AG10803 (cell line): Measurements from ENCODE around the gene FRMPD2.
"Not testable (repeated sequence)": the region's sequence is repeated elsewhere in the genome, so short reads cannot be mapped to it uniquely, and the experiment has no call there.

ENCODE experiments used
- DNase-seq: peaks from one replicate; pipeline ENCODE4 v3.0.0; 2010; ENCODE audit warnings: low read depth
- H3K4me3 ChIP-seq: 2 replicates; pipeline ENCODE4 v1.5.1; 2011; ENCODE audit warnings: mild to moderate bottlenecking, low read length, control low read depth
- CTCF ChIP-seq: conservative IDR thresholded peaks from 2 replicates; pipeline ENCODE4 v1.5.1; 2011; ENCODE audit warnings: mild to moderate bottlenecking, low read length, control low read depth, inconsistent platforms

The FRMPD2 gene

GRCh38 chr10:48193556-48193955, 80.9 kb downstream of the FRMPD2 start:
- DNase-seq: no peak
- H3K4me3 ChIP-seq: no peak overlapping the region
- no peak for TF ChIP-seq CTCF

- H3K4me3 ChIP-seq: no peak overlapping the region
- no peak for DNase-seq
- no peak for TF ChIP-seq CTCF
Observed at GRCh38 chr10:48192881-48193450, 81.5 kb downstream of the FRMPD2 start.

GRCh38 chr10:48187713-48188485, 86.6 kb downstream of the FRMPD2 start:
- DNase-seq: no peak
- H3K4me3 ChIP-seq: no peak overlapping the region
- TF ChIP-seq CTCF: no peak

GRCh38 chr10:48187126-48187525, 87.4 kb downstream of the FRMPD2 start:
- no peak for DNase-seq
- TF ChIP-seq CTCF: no peak
- H3K4me3 ChIP-seq: no peak overlapping the region

GRCh38 chr10:48186264-48186804, 88.2 kb downstream of the FRMPD2 start:
- not testable (repeated sequence) for H3K4me3 ChIP-seq, DNase-seq

GRCh38 chr10:48184224-48184623, 90.3 kb downstream of the FRMPD2 start:
- TF ChIP-seq CTCF: no peak

GRCh38 chr10:48172715-48173114, 101.8 kb downstream of the FRMPD2 start:
- not testable (repeated sequence) for H3K4me3 ChIP-seq, DNase-seq

More at GRCh38 chr10:48184224-48184623, 90.3 kb downstream of the FRMPD2 start:
- DNase-seq: no peak
- no peak overlapping the region for H3K4me3 ChIP-seq

GRCh38 chr10:48160670-48161069, 113.8 kb downstream of the FRMPD2 start:
- not testable (repeated sequence) for DNase-seq, H3K4me3 ChIP-seq

GRCh38 chr10:48160163-48160562, 114.3 kb downstream of the FRMPD2 start:
- DNase-seq: not testable (repeated sequence)

GRCh38 chr10:48154211-48155140, 120.0 kb downstream of the FRMPD2 start:
- not testable (repeated sequence) for DNase-seq, H3K4me3 ChIP-seq

More at GRCh38 chr10:48160163-48160562, 114.3 kb downstream of the FRMPD2 start:
- H3K4me3 ChIP-seq: not testable (repeated sequence)

- H3K4me3 ChIP-seq, DNase-seq: not testable (repeated sequence)
Observed at GRCh38 chr10:48147643-48148042, 126.9 kb downstream of the FRMPD2 start.
